Kidney (tissue), 14 donors: ENCODE results near the gene MYL5. TPM values are rescaled to one million over a fixed set of nuclear protein-coding genes. Genes with fewer than 3 reads are reported as not detected.
A peak's percentile ranks its signal among the peaks of the same experiment; 100 is the strongest.

Experiments used
- DNase-seq, 5 donors: peaks; one replicate each; pipeline ENCODE4 v3.0.0-alpha.2; 2013 to 2020
- FAIRE-seq: peaks from 2 replicates; lab custom pipeline; 2012; peaks lifted over from hg19 to GRCh38; lab: Jason Lieb, UNC
- H3K27ac ChIP-seq, 2 donors: one replicate each; pipeline ENCODE4 v1.7.0; 2013; ENCODE audit warnings: low read depth in 2 of 2, low read length in 2 of 2, inconsistent platforms in 1 of 2
- H3K27me3 ChIP-seq: one replicate; pipeline ENCODE4 v1.7.1; 2013; ENCODE audit warnings: low read length, inconsistent platforms; ENCODE audit not compliant: control insufficient read depth, insufficient read depth
- H3K36me3 ChIP-seq, 3 donors: one replicate each; pipeline versions ENCODE4 v1.7.0 to v1.7.1; 2013; ENCODE audit warnings: low read length in 3 of 3, control low read depth in 1 of 3, inconsistent platforms in 1 of 3; ENCODE audit not compliant: insufficient read depth in 3 of 3, control insufficient read depth in 2 of 3
- H3K4me1 ChIP-seq, 3 donors: one replicate each; pipeline versions ENCODE4 v1.7.0 to v1.7.1; 2013; ENCODE audit warnings: low read length in 3 of 3, inconsistent platforms in 1 of 3, low read depth in 1 of 3; ENCODE audit not compliant: control insufficient read depth in 2 of 3, insufficient read depth in 2 of 3
- H3K4me3 ChIP-seq, 3 donors: one replicate each; pipeline versions ENCODE4 v1.7.0 to v1.8.1; 2013; ENCODE audit warnings: low read length in 3 of 3, control low read depth in 1 of 3, inconsistent platforms in 1 of 3
- H3K9ac ChIP-seq, 3 donors: one replicate each; pipeline versions ENCODE4 v1.7.0 to v1.7.1; 2013; ENCODE audit warnings: low read length in 3 of 3, control low read depth in 1 of 3, inconsistent platforms in 1 of 3
- H3K9me3 ChIP-seq, 3 donors: one replicate each; pipeline versions ENCODE4 v1.7.0 to v1.7.1; 2013; ENCODE audit warnings: low read length in 3 of 3, control low read depth in 1 of 3, inconsistent platforms in 1 of 3; ENCODE audit not compliant: control insufficient read depth in 2 of 3, insufficient read depth in 1 of 3
- CTCF ChIP-seq: IDR thresholded peaks from 3 replicates; pipeline ENCODE4 v1.5.1; 2012; ENCODE audit warnings: mild to moderate bottlenecking, moderate library complexity, borderline replicate concordance; ENCODE audit not compliant: insufficient read depth; ENCODE audit errors: extremely low read depth
- intact Hi-C: fragments of 100-400 bp; cut with DNase I; formaldehyde crosslinking; loops from one replicate; pipeline ENCODE4 v1.11.1; 2022
- polyA plus RNA-seq: library from polyadenylated mRNA; stranded (reverse); fragments of 350-450 nt; fragmentation: Illumina TruSeq; extraction: RNeasy Lipid Tissue Mini Kit (QIAGEN cat#74804); gene quantifications from one replicate; pipeline ENCODE4 v1.2.3, GENCODE V29; 2014; ENCODE audit warnings: low read depth, low replicate concordance; ENCODE audit not compliant: insufficient read depth
- total RNA-seq: library from RNA; stranded (reverse); fragmentation: NEBNext Ultra II Directional; extraction: Animal tissue kit (Norgen Biotek cat#: 25700); gene quantifications from one replicate; pipeline ENCODE4 v1.2.1, GENCODE V29; 2021
- donor health status: control.
- donor health status: control.
- donor health status: control.
- donor health status: control.
- donor health status: control.
- donor health status: DM: yes; HTN: yes; CAD: no.
- donor health status: Normal renal cell carcinoma (clear cell type).

Gene MYL5
- total and polyA plus RNA-seq, 2 donors from 2014 or later = 17.9 to 29.6 TPM

GRCh38 chr4:665751-666435, 8.4 kb upstream of the MYL5 start:
- intact Hi-C loops = no loop called here
- Histone ChIP-seq H3K9me3 (no peaks in the 10 kb centered on the region), H3K27me3 (no peaks in the 10 kb centered on the region), H3K9ac (no peak overlapping the region), H3K36me3 (peaks cover 0 to 2% (median 0%) of the 10 kb centered on the region in 3 donors), H3K4me3 (no peak overlapping the region), H3K4me1 (peaks cover 0 to 6% (median 0%) of the 10 kb centered on the region in 3 donors), H3K27ac (no peak overlapping the region)
- FAIRE-seq (no peak), DNase-seq (peak in 2 of 5 donors; percentile 50 to 59)
- no peak for TF ChIP-seq CTCF

- no peak overlapping the region for H3K9ac ChIP-seq
- no peak overlapping the region for H3K4me3 ChIP-seq
- no peak for TF ChIP-seq CTCF
- FAIRE-seq = no peak
- peaks cover 0 to 6% (median 0%) of the 10 kb centered on the region in 3 donors for H3K4me1 ChIP-seq
- no peaks in the 10 kb centered on the region for H3K9me3 ChIP-seq
- intact Hi-C loops = no loop called here
- H3K27me3 ChIP-seq = no peaks in the 10 kb centered on the region
- DNase-seq = peak in 1 of 5 donors; percentile 77
- H3K27ac ChIP-seq = no peak overlapping the region
- peaks cover 0 to 6% (median 2%) of the 10 kb centered on the region in 3 donors for H3K36me3 ChIP-seq
Observed at GRCh38 chr4:666436-666810, 7.9 kb upstream of the MYL5 start.

GRCh38 chr4:666822-667544, 7.4 kb upstream of the MYL5 start:
- TF ChIP-seq CTCF = no peak
- DNase-seq (peak in 2 of 5 donors; percentile 43 to 53), FAIRE-seq (no peak)
- peaks cover 0 to 6% (median 0%) of the 10 kb centered on the region in 3 donors for H3K4me1 ChIP-seq
- no peak overlapping the region for H3K27ac ChIP-seq
- intact Hi-C loops = no loop called here
- H3K4me3 ChIP-seq = no peak overlapping the region
- no peaks in the 10 kb centered on the region for H3K27me3 ChIP-seq
- peaks cover 0 to 11% (median 7%) of the 10 kb centered on the region in 3 donors for H3K36me3 ChIP-seq
- no peaks in the 10 kb centered on the region for H3K9me3 ChIP-seq
- H3K9ac ChIP-seq = no peak overlapping the region
